ENCODE measurements around the gene MYMX.

Gene MYMX

GRCh38 chr6:44265722-44266233 lies 49.1 kb downstream of the MYMX start:
- no peak for DNase-seq

- DNase-seq, result no peak
These were observed 49.6 kb downstream of the MYMX start for GRCh38 chr6:44266347-44266746.

DNA sequence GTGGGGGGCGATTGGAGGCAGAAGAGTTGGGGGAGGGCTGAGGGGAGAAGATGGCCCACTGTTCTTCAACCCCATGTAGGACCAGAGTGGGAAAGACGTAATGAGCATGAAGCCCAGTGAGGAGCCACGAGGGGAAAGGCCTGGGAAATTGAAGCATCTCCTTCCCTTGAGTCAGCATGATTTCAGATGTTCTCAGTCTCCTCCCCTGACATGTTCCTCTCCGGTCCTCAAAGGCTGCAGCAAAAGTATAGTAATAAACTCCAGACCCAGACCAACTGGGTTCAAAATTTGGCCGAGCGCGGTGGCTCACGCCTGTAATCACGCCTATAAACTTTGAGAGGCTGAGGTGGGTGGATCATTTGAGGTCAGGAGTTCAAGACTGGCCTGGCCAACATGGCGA lies 50.5 kb downstream of the MYMX start:
- no peak for DNase-seq
